Measurements from ENCODE around the gene GPR107.

- TF ChIP-seq EZH2 (IDR thresholded peaks at IDR 0.05; ENCODE audit: insufficient read depth, poor library complexity, severe bottlenecking) = no peak
- no peak for TF ChIP-seq EZH2phosphoT487 (IDR thresholded peaks at IDR 0.05; ENCODE audit: insufficient read depth, low read depth)
Observed at GRCh38 chr9:130050462-130050861, 3.2 kb upstream of the GPR107 start.

Measured in GM23248 (cell line).